Measurements from ENCODE around the gene INF2.

GRCh38 chr14:104644091-104644635 is 45.3 kb upstream of the INF2 start:
- no peak for TF ChIP-seq RAD21 (IDR thresholded peaks at IDR 0.05)
- no peak for TF ChIP-seq CTCF (IDR thresholded peaks at IDR 0.05; ENCODE audit: low read depth, low read length, missing input control)
- no peak for TF ChIP-seq MAX (IDR thresholded peaks at IDR 0.05)
